Panc1 (cell line): ENCODE measurements around the gene APCDD1.

Source experiments
- POLR2AphosphoS5 ChIP-seq: IDR thresholded peaks from 2 replicates; pipeline ENCODE4 v1.6.1; 2012; ENCODE audit warnings: mild to moderate bottlenecking, low read depth, low read length, moderate library complexity
- SIN3A ChIP-seq: IDR thresholded peaks from 2 replicates; pipeline ENCODE4 v1.6.1; 2012; ENCODE audit warnings: low read depth, mild to moderate bottlenecking, low read length, moderate library complexity, borderline replicate concordance; ENCODE audit not compliant: insufficient read depth
- TF ChIP-seq, protein P1 (sequence below): fragments of 450-650 bp; IDR thresholded peaks from 2 replicates; pipeline ENCODE4 v1.5.1; 2017; ENCODE audit warnings: mild to moderate bottlenecking
- TF ChIP-seq, protein P2 (sequence below), 2 experiments: IDR thresholded peaks; 2 replicates each; pipeline ENCODE4 v1.6.1; 2011 to 2012; ENCODE audit warnings: low read depth in 2 of 2, control low read depth in 1 of 2, low read length in 1 of 2, mild to moderate bottlenecking in 1 of 2, moderate library complexity in 1 of 2; ENCODE audit not compliant: insufficient read depth in 1 of 2

- TF ChIP-seq, protein P1, sequence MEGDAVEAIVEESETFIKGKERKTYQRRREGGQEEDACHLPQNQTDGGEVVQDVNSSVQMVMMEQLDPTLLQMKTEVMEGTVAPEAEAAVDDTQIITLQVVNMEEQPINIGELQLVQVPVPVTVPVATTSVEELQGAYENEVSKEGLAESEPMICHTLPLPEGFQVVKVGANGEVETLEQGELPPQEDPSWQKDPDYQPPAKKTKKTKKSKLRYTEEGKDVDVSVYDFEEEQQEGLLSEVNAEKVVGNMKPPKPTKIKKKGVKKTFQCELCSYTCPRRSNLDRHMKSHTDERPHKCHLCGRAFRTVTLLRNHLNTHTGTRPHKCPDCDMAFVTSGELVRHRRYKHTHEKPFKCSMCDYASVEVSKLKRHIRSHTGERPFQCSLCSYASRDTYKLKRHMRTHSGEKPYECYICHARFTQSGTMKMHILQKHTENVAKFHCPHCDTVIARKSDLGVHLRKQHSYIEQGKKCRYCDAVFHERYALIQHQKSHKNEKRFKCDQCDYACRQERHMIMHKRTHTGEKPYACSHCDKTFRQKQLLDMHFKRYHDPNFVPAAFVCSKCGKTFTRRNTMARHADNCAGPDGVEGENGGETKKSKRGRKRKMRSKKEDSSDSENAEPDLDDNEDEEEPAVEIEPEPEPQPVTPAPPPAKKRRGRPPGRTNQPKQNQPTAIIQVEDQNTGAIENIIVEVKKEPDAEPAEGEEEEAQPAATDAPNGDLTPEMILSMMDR, result no peak
- TF ChIP-seq POLR2AphosphoS5 (no peak), SIN3A (no peak)
- TF ChIP-seq, protein P2, sequence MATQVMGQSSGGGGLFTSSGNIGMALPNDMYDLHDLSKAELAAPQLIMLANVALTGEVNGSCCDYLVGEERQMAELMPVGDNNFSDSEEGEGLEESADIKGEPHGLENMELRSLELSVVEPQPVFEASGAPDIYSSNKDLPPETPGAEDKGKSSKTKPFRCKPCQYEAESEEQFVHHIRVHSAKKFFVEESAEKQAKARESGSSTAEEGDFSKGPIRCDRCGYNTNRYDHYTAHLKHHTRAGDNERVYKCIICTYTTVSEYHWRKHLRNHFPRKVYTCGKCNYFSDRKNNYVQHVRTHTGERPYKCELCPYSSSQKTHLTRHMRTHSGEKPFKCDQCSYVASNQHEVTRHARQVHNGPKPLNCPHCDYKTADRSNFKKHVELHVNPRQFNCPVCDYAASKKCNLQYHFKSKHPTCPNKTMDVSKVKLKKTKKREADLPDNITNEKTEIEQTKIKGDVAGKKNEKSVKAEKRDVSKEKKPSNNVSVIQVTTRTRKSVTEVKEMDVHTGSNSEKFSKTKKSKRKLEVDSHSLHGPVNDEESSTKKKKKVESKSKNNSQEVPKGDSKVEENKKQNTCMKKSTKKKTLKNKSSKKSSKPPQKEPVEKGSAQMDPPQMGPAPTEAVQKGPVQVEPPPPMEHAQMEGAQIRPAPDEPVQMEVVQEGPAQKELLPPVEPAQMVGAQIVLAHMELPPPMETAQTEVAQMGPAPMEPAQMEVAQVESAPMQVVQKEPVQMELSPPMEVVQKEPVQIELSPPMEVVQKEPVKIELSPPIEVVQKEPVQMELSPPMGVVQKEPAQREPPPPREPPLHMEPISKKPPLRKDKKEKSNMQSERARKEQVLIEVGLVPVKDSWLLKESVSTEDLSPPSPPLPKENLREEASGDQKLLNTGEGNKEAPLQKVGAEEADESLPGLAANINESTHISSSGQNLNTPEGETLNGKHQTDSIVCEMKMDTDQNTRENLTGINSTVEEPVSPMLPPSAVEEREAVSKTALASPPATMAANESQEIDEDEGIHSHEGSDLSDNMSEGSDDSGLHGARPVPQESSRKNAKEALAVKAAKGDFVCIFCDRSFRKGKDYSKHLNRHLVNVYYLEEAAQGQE (IDR thresholded peaks at IDR 0.05; ENCODE audit: insufficient read depth in 1 of 2, low read depth in 2 of 2, low read length in 1 of 2), result no peak
Measured at GRCh38 chr18:10416065-10416464, 38.4 kb upstream of the APCDD1 start.
